Measurements from ENCODE around the gene BASP1.

GRCh38 chr5:17259630-17260257, 42.3 kb downstream of the BASP1 start:
- TF ChIP-seq POLR2AphosphoS5 (IDR thresholded peaks at IDR 0.05; ENCODE audit: low read depth, low read length) = no peak
- TF ChIP-seq CTCF (IDR thresholded peaks at IDR 0.05) = no peak
- no peak for TF ChIP-seq NFIC (IDR thresholded peaks at IDR 0.05; ENCODE audit: borderline replicate concordance)
- TF ChIP-seq EP300 (IDR thresholded peaks at IDR 0.05; ENCODE audit: borderline replicate concordance in 1 of 2, low read depth in 1 of 2, low read length in 1 of 2) = no peak
- no peak for TF ChIP-seq IRF3 (IDR thresholded peaks at IDR 0.05; ENCODE audit: low read depth, low read length)
- TF ChIP-seq EZH2phosphoT487 (IDR thresholded peaks at IDR 0.05; ENCODE audit: borderline replicate concordance, low read depth) = no peak
- no peak for TF ChIP-seq FOXM1 (IDR thresholded peaks at IDR 0.05; ENCODE audit: low read depth)
- no peak for TF ChIP-seq TCF12 (IDR thresholded peaks at IDR 0.05)
- TF ChIP-seq JUND (IDR thresholded peaks at IDR 0.05) = no peak
- TF ChIP-seq TAF1 (IDR thresholded peaks at IDR 0.05; ENCODE audit: borderline replicate concordance, low read depth, low read length) = no peak
